ENCODE measurements around the gene WDR7.

Gene WDR7

GRCh38 chr18:56739731-56740130 is 88.6 kb downstream of the WDR7 start:
- no peak overlapping the region for H2AFZ ChIP-seq (ENCODE audit: low read depth, low read length)
- no peaks in the 10 kb centered on the region for H3K79me2 ChIP-seq (ENCODE audit: low read length)
- no peak overlapping the region for H3K4me2 ChIP-seq (ENCODE audit: low read length)
- H3K27me3 ChIP-seq (ENCODE audit: low read depth, low read length): no peaks in the 10 kb centered on the region
- no peak overlapping the region for H3K27ac ChIP-seq (ENCODE audit: low read length)
- H4K20me1 ChIP-seq (ENCODE audit: insufficient read depth, low read length): no peaks in the 10 kb centered on the region
- H3K9ac ChIP-seq (ENCODE audit: low read length): no peak overlapping the region
- no peaks in the 10 kb centered on the region for H3K9me3 ChIP-seq (ENCODE audit: insufficient read depth, low read length)
- no peaks in the 10 kb centered on the region for H3K4me1 ChIP-seq (ENCODE audit: low read length)
- no peak overlapping the region for H3K4me3 ChIP-seq (ENCODE audit: low read length)
- no peaks in the 10 kb centered on the region for H3K36me3 ChIP-seq (replicated peaks; ENCODE audit: low read depth, low read length)
- TF ChIP-seq EZH2phosphoT487 (IDR thresholded peaks at IDR 0.05; ENCODE audit: low read depth): no peak
- peak; percentile 15; the same call in 1 of the 2 replicates for TF ChIP-seq CTCF (IDR thresholded peaks at IDR 0.05; ENCODE audit: low read depth, low read length)

GRCh38 chr18:56740645-56741044 is 89.5 kb downstream of the WDR7 start:
- no peaks in the 10 kb centered on the region for H3K79me2 ChIP-seq (ENCODE audit: low read length)
- no peak for TF ChIP-seq CTCF (IDR thresholded peaks at IDR 0.05; ENCODE audit: low read depth, low read length)
- TF ChIP-seq EZH2phosphoT487 (IDR thresholded peaks at IDR 0.05; ENCODE audit: low read depth): no peak
- H4K20me1 ChIP-seq (ENCODE audit: insufficient read depth, low read length): no peaks in the 10 kb centered on the region
- H3K36me3 ChIP-seq (replicated peaks; ENCODE audit: low read depth, low read length): no peaks in the 10 kb centered on the region
- H3K27me3 ChIP-seq (ENCODE audit: low read depth, low read length): no peaks in the 10 kb centered on the region
- H3K9ac ChIP-seq (ENCODE audit: low read length): no peak overlapping the region
- H3K4me1 ChIP-seq (ENCODE audit: low read length): no peaks in the 10 kb centered on the region
- H3K4me2 ChIP-seq (ENCODE audit: low read length): no peak overlapping the region
- no peak overlapping the region for H3K4me3 ChIP-seq (ENCODE audit: low read length)
- no peaks in the 10 kb centered on the region for H3K9me3 ChIP-seq (ENCODE audit: insufficient read depth, low read length)
- H2AFZ ChIP-seq (ENCODE audit: low read depth, low read length): no peak overlapping the region
- H3K27ac ChIP-seq (ENCODE audit: low read length): no peak overlapping the region

- peaks cover 2% of the 10 kb centered on the region for H3K4me1 ChIP-seq (ENCODE audit: low read length)
- H3K9ac ChIP-seq (ENCODE audit: low read length): no peak overlapping the region
- no peaks in the 10 kb centered on the region for H4K20me1 ChIP-seq (ENCODE audit: insufficient read depth, low read length)
- H3K4me3 ChIP-seq (ENCODE audit: low read length): no peak overlapping the region
- H3K27me3 ChIP-seq (ENCODE audit: low read depth, low read length): no peaks in the 10 kb centered on the region
- H2AFZ ChIP-seq (ENCODE audit: low read depth, low read length): no peak overlapping the region
- H3K27ac ChIP-seq (ENCODE audit: low read length): no peak overlapping the region
- H3K79me2 ChIP-seq (ENCODE audit: low read length): no peaks in the 10 kb centered on the region
- TF ChIP-seq CTCF (IDR thresholded peaks at IDR 0.05; ENCODE audit: low read depth, low read length): no peak
- no peak for TF ChIP-seq EZH2phosphoT487 (IDR thresholded peaks at IDR 0.05; ENCODE audit: low read depth)
- no peaks in the 10 kb centered on the region for H3K36me3 ChIP-seq (replicated peaks; ENCODE audit: low read depth, low read length)
- H3K4me2 ChIP-seq (ENCODE audit: low read length): no peak overlapping the region
- H3K9me3 ChIP-seq (ENCODE audit: insufficient read depth, low read length): no peaks in the 10 kb centered on the region
Observed at GRCh38 chr18:56741685-56742084, 90.5 kb downstream of the WDR7 start.

GRCh38 chr18:56743115-56743514 is 92.0 kb downstream of the WDR7 start:
- Histone ChIP-seq H3K4me3 (ENCODE audit: low read length) (no peak overlapping the region), H3K4me2 (ENCODE audit: low read length) (no peak overlapping the region), H3K9ac (ENCODE audit: low read length) (no peak overlapping the region), H3K9me3 (ENCODE audit: insufficient read depth, low read length) (no peaks in the 10 kb centered on the region), H3K79me2 (ENCODE audit: low read length) (no peaks in the 10 kb centered on the region), H3K4me1 (ENCODE audit: low read length) (peaks cover 11% of the 10 kb centered on the region), H3K27ac (ENCODE audit: low read length) (no peak overlapping the region), H3K36me3 (replicated peaks; ENCODE audit: low read depth, low read length) (no peaks in the 10 kb centered on the region), H2AFZ (ENCODE audit: low read depth, low read length) (no peak overlapping the region), H3K27me3 (ENCODE audit: low read depth, low read length) (no peaks in the 10 kb centered on the region), H4K20me1 (ENCODE audit: insufficient read depth, low read length) (no peaks in the 10 kb centered on the region)
- TF ChIP-seq CTCF (IDR thresholded peaks at IDR 0.05; ENCODE audit: low read depth, low read length) (no peak), EZH2phosphoT487 (IDR thresholded peaks at IDR 0.05; ENCODE audit: low read depth) (no peak)

All from OCI-LY3 (cell line).